ENCODE data around the gene ALG14.
"Not testable (repeated sequence)": the region's sequence is repeated elsewhere in the genome, so short reads cannot be mapped to it uniquely, and the experiment has no call there.

ALG14 gene

GRCh38 chr1:95022644-95022926, 50.2 kb downstream of the ALG14 start:
- peaks cover 3% of the 10 kb centered on the region; the same call in 1 of the 2 replicates for H3K36me3 ChIP-seq (ENCODE audit: insufficient read depth, low read length)
- H4K20me1 ChIP-seq (ENCODE audit: insufficient read depth, low read length) = no peaks in the 10 kb centered on the region
- H3K4me2 ChIP-seq (ENCODE audit: low read length) = no peak overlapping the region
- no peaks in the 10 kb centered on the region for H3F3A ChIP-seq (ENCODE audit: insufficient read depth, low read length)
- H3K9me3 ChIP-seq (ENCODE audit: low read length) = no peaks in the 10 kb centered on the region
- no peak overlapping the region for H2AFZ ChIP-seq (ENCODE audit: low read length)
- no peak overlapping the region for H3K27ac ChIP-seq (ENCODE audit: low read depth, low read length, poor library complexity, severe bottlenecking)
- H3K4me1 ChIP-seq (ENCODE audit: insufficient read depth, low read length, severe bottlenecking) = no peaks in the 10 kb centered on the region
- H3K27me3 ChIP-seq (ENCODE audit: insufficient read depth, low read length) = no peaks in the 10 kb centered on the region
- TF ChIP-seq EZH2 (IDR thresholded peaks at IDR 0.05; ENCODE audit: borderline replicate concordance, low read length) (no peak), CTCF (IDR thresholded peaks at IDR 0.05; ENCODE audit: low read length) (no peak)
- H3K9ac ChIP-seq (ENCODE audit: low read length) = no peak overlapping the region
- H3K79me2 ChIP-seq (ENCODE audit: insufficient read depth, low read length) = no peaks in the 10 kb centered on the region
- no peak overlapping the region for H3K4me3 ChIP-seq (ENCODE audit: low read depth, low read length, poor library complexity, severe bottlenecking)
- H3K9me2 ChIP-seq (ENCODE audit: low read depth, low read length) = no peaks in the 10 kb centered on the region

- Histone ChIP-seq H2AFZ (ENCODE audit: low read length) (no peak overlapping the region), H3K9me2 (ENCODE audit: low read depth, low read length) (no peaks in the 10 kb centered on the region), H3K27ac (ENCODE audit: low read depth, low read length, poor library complexity, severe bottlenecking) (no peak overlapping the region), H3K9me3 (ENCODE audit: low read length) (no peaks in the 10 kb centered on the region), H4K20me1 (ENCODE audit: insufficient read depth, low read length) (no peaks in the 10 kb centered on the region), H3K9ac (ENCODE audit: low read length) (no peak overlapping the region), H3K36me3 (ENCODE audit: insufficient read depth, low read length) (peaks cover 3% of the 10 kb centered on the region; the same call in 1 of the 2 replicates), H3K79me2 (ENCODE audit: insufficient read depth, low read length) (no peaks in the 10 kb centered on the region), H3K27me3 (ENCODE audit: insufficient read depth, low read length) (no peaks in the 10 kb centered on the region), H3F3A (ENCODE audit: insufficient read depth, low read length) (no peaks in the 10 kb centered on the region), H3K4me2 (ENCODE audit: low read length) (no peak overlapping the region), H3K4me3 (ENCODE audit: low read depth, low read length, poor library complexity, severe bottlenecking) (no peak overlapping the region), H3K4me1 (ENCODE audit: insufficient read depth, low read length, severe bottlenecking) (no peaks in the 10 kb centered on the region)
- TF ChIP-seq CTCF (IDR thresholded peaks at IDR 0.05; ENCODE audit: low read length) (no peak), EZH2 (IDR thresholded peaks at IDR 0.05; ENCODE audit: borderline replicate concordance, low read length) (no peak)
These were observed 50.7 kb downstream of the ALG14 start for GRCh38 chr1:95021805-95022643.

- H3K79me2 ChIP-seq (ENCODE audit: insufficient read depth, low read length) = no peaks in the 10 kb centered on the region
- H3K4me1 ChIP-seq (ENCODE audit: insufficient read depth, low read length, severe bottlenecking) = no peaks in the 10 kb centered on the region
- H3K9me3 ChIP-seq (ENCODE audit: low read length) = no peaks in the 10 kb centered on the region
- H3K27ac ChIP-seq (ENCODE audit: low read depth, low read length, poor library complexity, severe bottlenecking) = no peak overlapping the region
- no peak overlapping the region for H3K4me2 ChIP-seq (ENCODE audit: low read length)
- H2AFZ ChIP-seq (ENCODE audit: low read length) = no peak overlapping the region
- H3K27me3 ChIP-seq (ENCODE audit: insufficient read depth, low read length) = no peaks in the 10 kb centered on the region
- no peak overlapping the region for H3K9ac ChIP-seq (ENCODE audit: low read length)
- H3K36me3 ChIP-seq (ENCODE audit: insufficient read depth, low read length) = 0 out of 2 replicates have a peak, but pooled peaks cover 3% of the 10 kb centered on the region
- H3F3A ChIP-seq (ENCODE audit: insufficient read depth, low read length) = no peaks in the 10 kb centered on the region
- H4K20me1 ChIP-seq (ENCODE audit: insufficient read depth, low read length) = no peaks in the 10 kb centered on the region
- H3K9me2 ChIP-seq (ENCODE audit: low read depth, low read length) = no peaks in the 10 kb centered on the region
- H3K4me3 ChIP-seq (ENCODE audit: low read depth, low read length, poor library complexity, severe bottlenecking) = no peak overlapping the region
- TF ChIP-seq EZH2 (IDR thresholded peaks at IDR 0.05; ENCODE audit: borderline replicate concordance, low read length) (no peak), CTCF (IDR thresholded peaks at IDR 0.05; ENCODE audit: low read length) (no peak)
These were observed 51.6 kb downstream of the ALG14 start for GRCh38 chr1:95021119-95021518.

- H3K4me3 ChIP-seq (ENCODE audit: low read depth, low read length, poor library complexity, severe bottlenecking); H4K20me1 ChIP-seq (ENCODE audit: insufficient read depth, low read length); H3K4me2 ChIP-seq (ENCODE audit: low read length); H3K36me3 ChIP-seq (ENCODE audit: insufficient read depth, low read length); H3K9ac ChIP-seq (ENCODE audit: low read length); H2AFZ ChIP-seq (ENCODE audit: low read length); H3K9me2 ChIP-seq (ENCODE audit: low read depth, low read length); H3K27ac ChIP-seq (ENCODE audit: low read depth, low read length, poor library complexity, severe bottlenecking); H3K27me3 ChIP-seq (ENCODE audit: insufficient read depth, low read length); H3K4me1 ChIP-seq (ENCODE audit: insufficient read depth, low read length, severe bottlenecking); H3K79me2 ChIP-seq (ENCODE audit: insufficient read depth, low read length); H3F3A ChIP-seq (ENCODE audit: insufficient read depth, low read length); H3K9me3 ChIP-seq (ENCODE audit: low read length): not testable (repeated sequence)
These were observed 53.3 kb downstream of the ALG14 start for GRCh38 chr1:95019466-95019865.

Measured in OCI-LY1 (cell line).